Left cardiac atrium (tissue), 4 donors: Measurements from ENCODE around the gene NECTIN1. TPM values are rescaled to one million over a fixed set of nuclear protein-coding genes. Genes with fewer than 3 reads are reported as not detected.

Experiments
- ATAC-seq, 2 donors: fragments of 200-7000 bp; cut with Tn5 transposase; one replicate each; pipeline ENCODE4 v1.9.1; 2020; ENCODE audit warnings: mild to moderate bottlenecking in 2 of 2, moderate library complexity in 2 of 2
- DNase-seq: peaks from one replicate; pipeline ENCODE4 v3.0.0-alpha.2; 2020
- intact Hi-C, 2 donors: fragments of 100-400 bp; cut with DNase I; formaldehyde crosslinking; loops; one replicate each; pipeline versions ENCODE4 v1.14.1 to v1.15.1; 2022 to 2023
- total RNA-seq, 2 donors: library from RNA; stranded (reverse); fragmentation: NEBNext Ultra II Directional; extraction: Animal tissue kit (Norgen Biotek cat#: 25700); gene quantifications; one replicate each; pipeline ENCODE4 v1.2.1, GENCODE V29; 2021
- donor health status: DM: no; HTN: yes; CAD: no.
- donor health status: DM: no; HTN: yes; CAD: no; lungs with severe emphysema.
- donor health status: DM: yes; HTN: yes; CAD: no.
- donor health status: Dilated cardiomyopathy.

Gene NECTIN1
- total RNA-seq, 2 donors from 2014 or later = 6.6 to 8.8 TPM

- no peak for DNase-seq
- intact Hi-C loops = no loop called here
- ATAC-seq = no peak
Observed at GRCh38 chr11:119701591-119702549, 27.1 kb downstream of the NECTIN1 start.

DNA sequence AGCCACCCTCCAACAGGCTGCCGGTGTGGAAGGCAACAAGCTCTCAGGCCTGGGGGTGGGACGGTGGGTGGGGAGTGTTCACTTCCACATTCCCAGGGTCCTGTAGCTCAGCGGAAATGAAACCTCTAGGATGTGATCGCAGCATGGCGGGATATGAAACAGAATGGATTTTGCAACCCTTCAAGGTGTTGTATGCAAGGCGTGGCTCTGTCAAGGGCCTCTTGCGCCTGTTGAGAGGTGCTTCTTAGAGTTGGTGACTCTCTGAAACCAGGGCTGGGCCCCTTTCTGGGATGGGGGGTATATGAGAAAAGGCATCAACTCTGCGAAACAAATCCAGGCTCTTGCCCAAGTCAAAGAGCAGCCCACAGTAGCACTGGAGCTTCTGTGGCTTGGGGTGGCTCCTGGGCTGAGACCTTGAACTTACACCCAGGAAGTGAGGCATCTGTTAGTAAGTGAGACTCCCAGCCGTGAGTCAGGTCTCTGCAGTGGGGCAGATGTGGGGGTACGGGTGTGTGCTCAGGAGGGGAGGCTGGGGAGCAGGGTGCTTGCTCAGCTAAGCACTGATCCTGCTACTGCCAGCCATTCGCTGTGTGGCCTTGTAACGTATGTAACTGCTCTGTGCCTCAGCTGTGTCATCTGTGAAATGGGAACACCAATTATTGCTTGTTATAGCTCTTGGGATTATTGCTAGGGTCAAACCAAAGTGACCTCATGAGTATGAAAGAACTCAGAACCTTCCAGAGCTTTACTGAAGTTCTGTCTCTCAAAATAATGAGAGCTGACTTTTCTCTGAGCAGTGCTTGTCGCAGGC, 28.3 kb downstream of the NECTIN1 start:
- intact Hi-C loops = no loop called here
- ATAC-seq = no peak
- no peak for DNase-seq

- no peak for DNase-seq
- no peak for ATAC-seq
- intact Hi-C loops = no loop called here
Observed at GRCh38 chr11:119700030-119700429, 29.0 kb downstream of the NECTIN1 start.

GRCh38 chr11:119699227-119699626, 29.8 kb downstream of the NECTIN1 start:
- DNase-seq (peak; percentile 77), ATAC-seq (peak; percentile 89 to 95)
- intact Hi-C loops = no loop called here

- intact Hi-C loops = no loop called here
- no peak for DNase-seq
- no peak for ATAC-seq
Observed at GRCh38 chr11:119697882-119698281, 31.1 kb downstream of the NECTIN1 start.

DNA sequence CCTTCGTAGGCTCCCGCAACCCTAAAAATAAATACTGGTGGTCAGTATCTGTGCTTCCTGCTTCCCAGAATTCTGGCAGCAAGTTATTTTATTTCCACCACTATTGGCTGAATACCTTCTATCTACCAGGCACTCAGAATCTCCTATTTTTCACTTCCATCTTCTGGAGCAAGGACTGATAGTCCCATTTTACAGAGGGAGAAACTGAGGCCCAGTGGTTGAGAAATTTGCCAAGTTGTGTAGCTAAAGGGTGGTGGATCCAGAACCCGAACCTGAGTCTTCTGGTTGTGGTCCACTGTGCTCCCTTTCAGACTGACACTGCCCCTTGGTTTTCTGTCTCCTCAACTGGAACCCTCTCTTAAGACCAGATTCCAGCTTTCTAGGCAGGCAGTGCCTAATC, 31.6 kb downstream of the NECTIN1 start:
- DNase-seq (no peak), ATAC-seq (no peak)
- intact Hi-C loops = no loop called here

GRCh38 chr11:119696378-119697222, 32.4 kb downstream of the NECTIN1 start:
- DNase-seq = no peak
- intact Hi-C loops = no loop called here
- ATAC-seq = no peak

GRCh38 chr11:119694334-119694733, 34.7 kb downstream of the NECTIN1 start:
- DNase-seq (no peak), ATAC-seq (no peak)
- intact Hi-C loops = no loop called here

GRCh38 chr11:119693253-119693815, 35.7 kb downstream of the NECTIN1 start:
- no peak for ATAC-seq
- no peak for DNase-seq
- intact Hi-C loops = no loop called here

GRCh38 chr11:119692540-119692820, 36.5 kb downstream of the NECTIN1 start:
- ATAC-seq = no peak
- intact Hi-C loops = no loop called here

GRCh38 chr11:119691701-119692539, 37.1 kb downstream of the NECTIN1 start:
- ATAC-seq = no peak
- intact Hi-C loops = no loop called here
- no peak for DNase-seq

More at GRCh38 chr11:119692540-119692820, 36.5 kb downstream of the NECTIN1 start:
- no peak for DNase-seq

- no peak for DNase-seq
- no peak for ATAC-seq
- intact Hi-C loops = no loop called here
Observed at GRCh38 chr11:119691020-119691666, 37.9 kb downstream of the NECTIN1 start.

- intact Hi-C loops = no loop called here
- DNase-seq (no peak), ATAC-seq (no peak)
Observed at GRCh38 chr11:119689302-119689701, 39.7 kb downstream of the NECTIN1 start.

GRCh38 chr11:119688356-119688755, 40.6 kb downstream of the NECTIN1 start:
- DNase-seq (no peak), ATAC-seq (no peak)
- intact Hi-C loops = no loop called here

DNA sequence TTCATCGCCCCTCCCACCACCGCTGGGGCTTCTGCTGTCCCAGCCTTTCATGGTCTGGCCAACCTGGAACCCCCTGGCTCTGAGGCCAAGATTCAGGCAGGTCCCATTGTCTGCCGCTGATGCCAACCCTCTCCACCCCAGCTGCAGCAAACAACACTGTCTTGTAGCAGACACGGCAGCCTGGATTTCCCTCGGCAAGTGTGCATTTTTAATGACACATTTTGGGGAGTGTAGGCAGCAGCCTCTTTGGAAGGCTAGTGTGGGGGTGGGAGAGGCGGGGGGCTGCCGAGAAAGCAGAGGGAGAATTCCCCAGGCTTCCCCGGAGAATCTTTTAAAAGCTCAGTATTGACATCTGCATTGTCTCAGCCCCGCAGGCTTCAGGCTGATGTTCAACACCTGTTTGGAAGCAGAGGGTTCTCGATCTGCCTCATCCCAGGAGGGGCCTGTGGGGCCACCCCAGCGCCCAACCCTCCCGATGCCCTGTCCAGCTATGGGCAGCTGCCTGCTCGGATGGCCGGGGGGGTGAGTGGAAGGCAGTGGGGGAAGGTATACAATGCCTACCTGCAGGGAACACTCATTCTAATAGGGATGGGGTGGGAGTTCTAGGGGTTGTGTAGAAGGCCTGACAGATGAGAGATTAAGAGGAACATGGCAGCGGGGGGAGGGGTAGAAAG, 41.5 kb downstream of the NECTIN1 start:
- intact Hi-C loops = no loop called here
- DNase-seq (no peak), ATAC-seq (no peak)

DNA sequence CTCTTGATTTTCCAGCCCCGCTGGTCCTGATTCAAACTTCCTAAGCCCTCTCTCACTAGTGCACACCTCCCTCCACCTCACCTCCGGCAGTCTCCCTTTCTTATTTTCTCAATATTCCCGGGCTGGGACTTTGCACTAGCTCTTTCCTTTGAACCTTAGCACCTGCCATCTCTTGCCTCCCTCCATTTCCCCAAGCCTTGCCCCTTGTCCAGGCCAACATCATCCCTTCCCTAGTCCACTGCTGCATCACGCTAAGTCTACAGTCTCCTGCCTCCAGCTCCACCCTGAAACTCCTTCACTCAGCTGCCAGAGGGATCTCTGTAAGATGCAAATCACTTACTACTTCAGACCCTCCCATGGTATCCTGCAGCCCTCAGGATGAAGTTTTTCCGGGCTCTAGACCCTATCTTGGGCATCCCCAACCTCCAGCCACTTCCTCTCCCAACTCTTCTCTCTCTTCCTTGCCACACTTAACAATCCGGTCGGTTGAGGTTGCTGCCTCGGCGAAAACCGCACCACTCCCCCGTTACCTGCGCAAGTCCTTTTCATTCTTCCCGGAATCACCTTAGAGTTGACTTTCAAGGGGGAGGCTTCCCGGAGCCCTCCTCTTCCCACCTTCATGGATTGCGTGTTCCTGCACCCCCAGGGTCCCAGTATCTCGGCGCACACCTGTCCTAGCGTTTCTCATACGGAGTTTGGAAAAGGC, 42.7 kb downstream of the NECTIN1 start:
- intact Hi-C loops = no loop called here
- DNase-seq = no peak
- ATAC-seq = no peak
